ENCODE data around the gene KCNK7.

Gene KCNK7

DNA sequence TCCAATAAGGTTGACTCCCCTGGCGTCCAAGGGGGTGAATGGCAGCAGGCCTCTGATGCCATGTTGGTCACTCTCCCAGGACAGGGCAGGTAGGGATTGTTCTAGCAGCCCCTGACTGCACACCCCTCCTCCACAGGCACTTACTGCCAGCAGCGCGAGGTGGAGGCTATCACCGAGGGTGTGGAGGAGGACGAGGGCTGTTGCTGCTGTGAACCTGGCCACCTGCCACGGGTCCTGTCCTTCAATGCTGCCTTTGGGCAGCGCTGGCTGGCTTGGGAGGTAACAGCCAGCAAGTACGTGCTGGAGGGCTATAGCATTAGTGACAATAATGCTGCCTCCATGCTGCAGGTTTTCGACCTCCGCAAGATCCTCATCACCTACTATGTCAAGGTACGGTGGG is 34.6 kb upstream of the KCNK7 start:
- DNase-seq (ENCODE audit: low read depth, low spot score) = no peak
- no peak overlapping the region for H3K4me3 ChIP-seq (ENCODE audit: low read length)

DNA sequence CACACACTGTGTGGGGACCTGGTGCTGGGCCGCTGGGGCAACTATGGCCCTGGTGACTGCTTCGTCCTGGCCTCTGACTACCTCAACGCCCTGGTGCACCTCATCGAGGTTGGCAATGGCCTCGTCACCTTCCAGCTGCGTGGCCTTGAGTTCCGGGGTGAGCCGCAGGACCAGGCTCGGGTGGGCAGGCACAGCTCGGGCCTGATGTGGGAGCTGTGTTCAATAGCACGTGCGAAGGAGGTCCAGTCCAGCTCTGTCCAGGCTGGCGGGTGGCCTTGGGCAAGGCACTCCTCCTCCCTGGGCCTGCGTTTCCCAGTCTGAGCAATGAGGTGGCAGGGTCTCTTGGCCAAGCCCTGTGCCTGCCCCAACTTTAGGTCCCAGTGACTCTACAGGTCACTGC is 34.0 kb upstream of the KCNK7 start:
- no peak for DNase-seq (ENCODE audit: low read depth, low spot score)
- H3K4me3 ChIP-seq (ENCODE audit: low read length) = no peak overlapping the region

DNA sequence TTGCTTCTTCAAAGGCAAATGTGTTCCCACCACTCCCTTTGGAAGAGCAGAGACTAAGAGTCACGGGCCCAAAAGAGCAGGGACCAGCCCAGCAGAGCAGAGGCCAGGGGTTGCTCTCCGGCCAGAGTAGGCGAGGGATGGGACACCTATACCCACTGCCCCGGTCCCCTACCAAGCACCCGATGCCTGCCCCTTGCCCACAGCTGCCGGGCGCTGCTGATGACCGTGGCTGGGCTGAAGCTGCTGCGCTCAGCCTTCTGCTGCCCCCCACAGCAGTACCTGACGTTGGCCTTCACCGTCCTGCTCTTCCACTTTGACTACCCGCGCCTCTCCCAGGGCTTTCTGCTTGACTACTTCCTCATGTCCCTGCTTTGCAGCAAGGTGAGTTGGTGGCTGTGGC is 31.6 kb upstream of the KCNK7 start:
- DNase-seq (ENCODE audit: low read depth, low spot score) = no peak
- H3K4me3 ChIP-seq (ENCODE audit: low read length) = no peak overlapping the region

DNA sequence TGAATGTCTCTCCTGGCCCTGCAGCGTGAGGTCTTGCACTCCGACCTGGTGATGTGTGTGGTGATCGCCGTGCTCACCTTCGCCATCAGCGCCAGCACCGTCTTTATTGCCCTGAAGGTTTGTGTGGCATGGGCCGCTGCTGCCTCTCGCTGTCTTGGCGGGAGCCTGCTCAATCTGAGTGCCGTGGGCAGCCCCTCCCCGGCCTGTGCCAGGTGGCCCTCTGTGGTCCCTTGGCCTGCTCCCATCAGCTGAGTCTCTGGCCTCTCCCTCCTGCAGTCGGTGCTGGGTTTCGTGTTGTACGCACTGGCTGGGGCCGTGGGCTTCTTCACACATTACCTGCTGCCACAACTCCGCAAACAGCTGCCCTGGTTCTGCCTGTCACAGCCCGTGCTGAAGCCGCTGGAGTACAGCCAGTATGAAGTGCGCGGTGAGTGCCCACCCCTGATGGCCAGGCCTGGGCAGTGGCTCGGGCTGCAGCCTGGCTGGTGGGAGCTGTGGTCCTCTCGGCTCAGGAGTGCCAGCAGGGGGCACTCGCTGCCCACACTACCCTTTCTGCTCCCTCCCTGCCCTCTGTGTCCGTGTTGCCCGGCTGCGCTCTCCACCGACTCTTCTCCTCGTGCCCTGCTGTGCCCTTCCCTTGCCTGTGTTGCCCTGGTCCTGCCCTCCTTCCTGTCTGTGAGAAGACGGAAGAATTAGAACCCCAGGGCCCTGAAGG is 30.2 kb upstream of the KCNK7 start:
- DNase-seq (ENCODE audit: low read depth, low spot score) = no peak
- no peak overlapping the region for H3K4me3 ChIP-seq (ENCODE audit: low read length)

DNA sequence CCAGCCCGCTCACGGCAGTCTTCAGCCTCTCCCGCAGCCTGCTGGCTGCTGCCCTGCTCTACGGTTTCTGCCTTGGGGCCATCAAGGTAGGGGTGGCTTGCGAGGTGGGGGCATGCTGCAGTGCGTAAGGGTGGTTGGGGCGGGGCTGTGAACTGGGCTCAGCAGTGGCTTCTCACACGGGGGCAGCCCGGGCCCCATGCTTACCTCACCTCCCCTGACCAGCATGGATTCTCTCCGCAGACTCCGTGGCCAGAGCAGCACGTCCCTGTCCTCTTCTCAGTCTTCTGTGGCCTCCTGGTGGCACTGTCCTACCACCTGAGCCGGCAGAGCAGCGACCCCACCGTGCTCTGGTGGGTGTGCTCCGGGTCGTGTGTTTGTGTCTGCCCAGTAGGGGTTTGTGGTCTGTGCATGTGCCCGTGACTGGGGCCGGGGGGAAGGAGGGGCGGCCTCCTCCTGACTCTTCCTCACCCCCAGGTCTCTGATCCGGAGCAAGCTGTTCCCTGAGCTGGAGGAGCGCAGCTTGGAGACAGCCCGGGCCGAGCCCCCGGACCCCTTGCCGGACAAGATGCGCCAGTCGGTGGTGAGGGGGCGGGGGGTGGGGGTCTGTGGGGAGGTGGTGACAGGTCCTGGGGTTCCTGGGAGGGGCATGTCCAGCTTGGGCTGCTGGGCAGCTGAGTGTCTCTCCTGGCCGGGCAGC is 29.5 kb upstream of the KCNK7 start:
- H3K4me3 ChIP-seq (ENCODE audit: low read length) = no peak overlapping the region
- DNase-seq (ENCODE audit: low read depth, low spot score) = no peak

DNA sequence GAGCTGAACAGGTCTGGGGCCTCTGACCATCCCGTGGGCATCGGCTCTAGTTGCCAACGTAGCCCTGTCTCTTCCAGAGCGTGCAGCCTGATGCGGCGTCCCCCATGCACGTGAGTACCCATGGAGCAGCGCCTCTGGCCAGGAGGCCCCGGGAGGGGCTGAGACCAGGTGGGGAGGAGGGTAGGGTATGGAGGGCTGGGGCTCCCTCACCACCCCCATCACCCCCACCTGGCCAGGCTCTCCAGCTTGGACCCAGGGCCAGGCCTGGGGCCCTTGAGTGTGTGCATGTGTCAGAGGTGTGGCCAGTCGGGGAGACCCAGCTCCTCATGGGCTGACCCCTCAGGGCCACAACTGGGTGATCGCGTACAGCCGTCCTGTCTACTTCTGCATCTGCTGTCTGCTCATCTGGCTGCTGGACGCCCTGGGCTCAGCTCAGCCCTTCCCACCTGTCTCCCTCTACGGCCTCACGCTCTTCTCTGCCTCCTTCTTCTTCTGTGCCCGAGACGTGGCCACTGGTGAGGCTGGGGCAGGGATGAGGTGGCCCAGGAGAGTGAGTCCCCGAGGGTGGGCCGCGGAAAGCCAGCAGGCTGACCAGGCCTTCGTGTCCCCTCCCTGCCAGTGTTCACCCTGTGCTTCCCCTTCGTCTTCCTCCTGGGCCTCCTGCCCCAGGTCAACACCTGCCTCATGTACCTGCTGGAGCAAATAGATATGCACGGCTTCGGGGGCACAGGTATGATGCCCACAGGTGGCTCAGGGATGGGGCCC is 28.4 kb upstream of the KCNK7 start:
- no peak for DNase-seq (ENCODE audit: low read depth, low spot score)

DNA sequence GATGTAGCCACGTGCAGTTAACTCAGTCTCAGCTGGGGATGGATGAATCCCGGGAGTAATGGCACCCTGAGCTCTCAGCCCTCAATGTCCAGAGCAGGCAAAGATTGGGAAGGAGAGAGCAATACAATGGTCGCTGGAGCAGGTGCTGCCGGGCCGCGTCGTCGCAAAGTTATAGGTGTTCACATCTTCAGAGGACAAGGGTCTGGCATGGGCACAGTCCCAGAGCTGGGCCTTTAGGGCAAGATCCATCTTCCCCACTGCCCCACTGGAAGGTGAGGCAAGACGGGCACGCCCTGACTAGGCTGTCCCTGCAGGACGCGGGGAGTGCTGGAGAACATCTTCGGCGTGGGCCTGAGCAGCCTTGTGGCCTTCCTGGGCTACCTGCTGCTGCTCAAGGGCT is 27.6 kb upstream of the KCNK7 start:
- no peak for DNase-seq (ENCODE audit: low read depth, low spot score)

More for the DNA sequence above, 28.4 kb upstream of the KCNK7 start:
- no peak overlapping the region for H3K4me3 ChIP-seq (ENCODE audit: low read length)

DNA sequence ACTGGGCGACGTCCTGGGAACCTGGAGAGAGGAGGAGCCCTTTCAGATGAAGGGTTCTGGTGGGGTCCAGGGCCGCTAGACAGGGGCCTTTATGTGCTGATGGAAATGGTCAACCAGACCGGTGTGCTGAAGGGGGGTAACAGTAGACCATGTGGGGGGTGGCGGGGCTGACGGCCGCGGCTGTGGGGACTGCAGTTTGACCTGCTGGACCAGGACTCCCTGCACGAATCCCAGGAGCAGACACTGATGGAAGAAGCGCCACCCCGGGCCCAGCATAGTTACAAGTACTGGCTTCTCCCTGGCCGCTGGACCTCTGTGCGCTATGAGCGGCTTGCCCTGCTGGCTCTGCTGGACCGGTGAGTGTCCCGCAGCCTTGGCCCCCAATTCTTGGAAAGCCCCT is 26.4 kb upstream of the KCNK7 start:
- no peak overlapping the region for H3K4me3 ChIP-seq (ENCODE audit: low read length)
- DNase-seq (ENCODE audit: low read depth, low spot score) = no peak

More for the DNA sequence above, 27.6 kb upstream of the KCNK7 start:
- no peak overlapping the region for H3K4me3 ChIP-seq (ENCODE audit: low read length)

DNA sequence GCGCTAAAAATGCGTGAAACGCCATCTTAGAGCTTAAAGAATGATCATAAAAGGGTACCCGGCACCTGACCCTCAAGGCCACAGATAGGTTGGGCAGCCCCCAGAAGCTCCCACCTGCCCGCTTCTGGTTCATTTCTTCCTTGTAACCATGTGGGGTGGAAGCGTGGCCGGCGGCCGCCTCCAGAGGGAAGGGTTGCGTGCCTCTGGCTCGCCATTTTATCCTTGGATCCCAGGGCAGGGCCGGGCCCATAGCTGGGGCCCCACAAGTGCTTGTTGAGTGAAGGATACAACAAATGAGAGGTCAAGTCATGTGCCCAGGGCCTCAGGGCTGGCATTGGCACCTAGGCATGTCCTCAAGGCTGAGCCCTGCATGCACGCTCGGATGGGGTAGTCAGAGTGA is 25.9 kb upstream of the KCNK7 start:
- no peak overlapping the region for H3K4me3 ChIP-seq (ENCODE audit: low read length)
- no peak for DNase-seq (ENCODE audit: low read depth, low spot score)

DNA sequence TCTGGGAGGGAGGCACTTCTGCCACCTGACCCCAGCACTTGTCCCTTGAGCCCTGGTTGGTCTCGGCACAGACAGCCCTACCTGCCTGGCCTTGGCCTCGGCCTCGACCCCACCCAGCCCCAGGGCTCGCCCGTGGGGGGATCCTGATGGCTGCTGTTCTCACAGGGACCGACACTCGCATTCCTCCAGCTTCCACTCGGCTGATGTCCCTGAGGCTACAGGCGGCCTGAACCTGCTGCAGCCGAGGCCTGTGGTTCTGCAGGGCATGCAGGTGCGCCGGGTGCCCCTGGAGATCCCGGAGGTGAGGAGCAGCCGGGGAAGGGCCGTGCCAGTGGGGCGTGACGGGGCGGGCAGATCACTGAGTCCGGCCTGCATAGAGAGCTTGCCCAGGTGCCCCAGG is 25.1 kb upstream of the KCNK7 start:
- no peak for DNase-seq (ENCODE audit: low read depth, low spot score)
- no peak overlapping the region for H3K4me3 ChIP-seq (ENCODE audit: low read length)

DNA sequence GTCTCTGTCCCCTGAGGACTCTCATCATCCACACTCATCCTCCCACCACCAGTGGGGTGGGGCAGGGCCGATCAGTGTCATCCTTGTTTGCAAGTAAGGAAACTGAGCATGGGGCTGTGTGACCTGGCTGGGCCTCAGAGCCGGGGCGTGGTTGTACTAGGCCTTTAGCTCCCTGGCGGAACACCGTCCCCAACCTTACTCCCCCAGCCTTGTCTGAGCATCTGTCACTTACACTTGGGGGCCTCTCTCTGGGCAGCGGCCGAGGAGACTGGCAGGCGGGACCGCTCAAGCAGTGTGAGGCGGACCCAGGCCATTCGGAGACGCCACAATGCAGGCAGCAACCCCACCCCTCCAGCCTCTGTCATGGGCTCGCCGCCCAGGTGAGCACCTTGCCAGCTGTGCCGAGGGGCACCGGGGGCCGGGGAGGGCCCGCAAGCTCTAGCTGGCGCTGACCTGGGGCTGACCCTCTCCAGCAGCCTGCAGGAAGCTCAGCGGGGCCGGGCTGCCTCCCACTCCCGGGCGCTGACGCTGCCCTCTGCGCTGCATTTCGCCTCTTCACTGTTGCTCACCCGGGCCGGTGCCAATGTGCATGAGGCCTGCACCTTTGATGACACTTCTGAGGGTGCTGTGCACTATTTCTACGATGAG is 23.8 kb upstream of the KCNK7 start:
- no peak for DNase-seq (ENCODE audit: low read depth, low spot score)
- H3K4me3 ChIP-seq (ENCODE audit: low read length) = no peak overlapping the region

DNA sequence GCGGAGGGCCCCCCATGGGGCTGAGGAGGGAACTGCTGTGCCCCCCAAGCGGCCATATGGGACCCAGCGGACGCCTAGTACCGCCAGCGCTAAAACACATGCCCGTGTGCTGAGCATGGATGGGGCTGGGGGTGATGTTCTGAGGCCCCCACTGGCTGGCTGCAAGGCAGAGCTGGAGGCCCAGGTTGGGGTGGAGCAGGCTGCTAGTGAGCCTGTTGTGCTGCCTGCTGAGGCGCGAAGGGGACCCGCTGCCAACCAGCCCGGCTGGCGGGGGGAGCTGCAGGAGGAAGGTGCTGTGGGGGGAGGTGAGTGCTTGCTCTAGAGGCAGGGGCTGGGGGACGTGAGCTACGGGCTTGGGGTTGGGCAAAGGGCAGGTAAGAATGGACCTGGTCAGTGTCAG is 23.2 kb upstream of the KCNK7 start:
- no peak for DNase-seq (ENCODE audit: low read depth, low spot score)
- no peak overlapping the region for H3K4me3 ChIP-seq (ENCODE audit: low read length)

DNA sequence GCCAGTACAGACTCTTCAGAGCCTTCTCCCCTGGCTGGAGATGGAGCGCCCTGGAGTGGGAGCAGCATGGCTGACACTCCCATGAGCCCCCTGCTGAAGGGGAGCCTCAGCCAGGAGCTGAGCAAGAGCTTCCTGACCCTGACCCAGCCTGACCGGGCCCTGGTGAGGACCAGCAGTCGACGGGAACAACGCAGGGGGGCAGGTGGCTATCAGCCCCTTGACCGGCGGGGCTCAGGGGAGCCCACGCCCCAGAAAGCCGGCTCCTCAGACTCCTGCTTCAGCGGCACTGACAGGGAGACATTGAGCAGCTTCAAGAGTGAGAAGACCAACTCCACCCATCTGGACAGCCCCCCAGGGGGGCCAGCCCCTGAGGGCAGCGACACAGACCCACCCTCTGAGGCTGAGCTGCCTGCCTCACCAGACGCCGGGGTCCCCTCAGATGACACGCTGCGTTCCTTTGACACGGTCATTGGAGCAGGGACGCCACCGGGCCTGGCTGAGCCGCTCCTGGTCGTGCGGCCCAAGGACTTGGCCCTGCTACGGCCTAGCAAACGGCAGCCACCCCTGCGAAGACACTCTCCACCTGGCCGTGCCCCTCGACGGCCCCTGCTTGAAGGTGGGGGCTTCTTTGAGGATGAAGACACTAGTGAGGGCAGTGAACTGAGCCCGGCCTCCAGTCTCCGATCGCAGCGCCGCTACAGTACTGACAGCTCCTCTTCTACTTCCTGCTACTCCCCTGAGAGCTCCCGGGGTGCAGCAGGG is 22.6 kb upstream of the KCNK7 start:
- DNase-seq (ENCODE audit: low read depth, low spot score) = no peak
- H3K4me3 ChIP-seq (ENCODE audit: low read length) = no peak overlapping the region

DNA sequence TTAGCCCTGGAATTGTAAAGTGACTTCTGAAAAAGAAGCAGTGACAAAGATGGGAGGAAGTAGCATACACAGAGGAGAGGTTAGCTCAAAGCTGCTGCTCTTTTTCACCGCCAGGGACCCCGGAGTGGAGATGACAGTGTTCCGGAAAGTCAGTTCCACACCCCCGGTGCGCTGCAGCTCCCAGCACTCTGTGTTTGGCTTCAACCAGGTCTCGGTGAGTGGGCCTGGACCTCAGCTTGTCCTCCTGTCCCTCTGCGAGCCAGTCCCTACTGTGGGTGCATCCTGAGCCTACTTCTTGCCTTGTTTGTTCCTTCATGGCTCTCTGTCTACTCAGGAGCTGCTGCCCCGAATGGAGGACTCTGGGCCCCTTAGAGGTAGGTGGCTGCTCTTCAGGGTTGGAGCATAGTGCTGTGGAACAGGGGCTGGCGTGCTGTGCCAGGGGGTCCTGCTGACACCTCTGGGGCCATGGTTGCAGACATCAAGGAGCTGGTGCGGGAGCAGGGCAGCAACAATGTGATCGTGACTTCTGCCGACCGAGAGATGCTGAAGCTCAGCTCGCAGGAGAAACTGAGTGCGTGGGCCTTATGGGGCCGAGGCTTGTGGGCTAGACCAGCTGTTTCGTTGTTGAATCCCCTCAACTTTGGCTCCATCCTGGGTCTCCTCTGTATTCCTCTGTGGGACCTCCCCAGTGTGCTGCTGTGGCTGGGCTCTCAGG is 21.7 kb upstream of the KCNK7 start:
- DNase-seq (ENCODE audit: low read depth, low spot score) = no peak
- H3K4me3 ChIP-seq (ENCODE audit: low read length) = peak overlapping the region; percentile 97

DNA sequence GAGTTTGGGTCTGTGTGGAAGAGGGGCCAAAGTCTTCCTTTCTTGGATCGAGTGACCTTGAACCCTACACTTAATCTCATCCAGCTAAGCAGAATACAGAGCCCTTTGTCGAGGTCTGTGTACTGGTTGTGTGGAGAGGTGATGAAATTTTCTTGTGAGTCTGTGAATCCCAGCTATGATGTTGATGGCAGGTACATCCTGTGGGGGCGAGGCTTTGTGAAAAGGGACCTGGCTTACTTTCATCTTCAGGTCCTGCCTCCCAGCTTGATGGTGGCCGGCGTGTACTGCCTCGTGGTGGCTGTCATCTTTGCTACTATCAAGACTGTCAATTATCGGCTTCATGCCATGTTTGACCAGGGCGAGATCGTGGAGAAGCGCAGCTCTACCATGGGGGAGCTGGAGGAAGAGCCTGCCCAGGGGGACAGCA is 21.0 kb upstream of the KCNK7 start:
- peak overlapping the region; percentile 97 for H3K4me3 ChIP-seq (ENCODE audit: low read length)
- no peak for DNase-seq (ENCODE audit: low read depth, low spot score)

DNA sequence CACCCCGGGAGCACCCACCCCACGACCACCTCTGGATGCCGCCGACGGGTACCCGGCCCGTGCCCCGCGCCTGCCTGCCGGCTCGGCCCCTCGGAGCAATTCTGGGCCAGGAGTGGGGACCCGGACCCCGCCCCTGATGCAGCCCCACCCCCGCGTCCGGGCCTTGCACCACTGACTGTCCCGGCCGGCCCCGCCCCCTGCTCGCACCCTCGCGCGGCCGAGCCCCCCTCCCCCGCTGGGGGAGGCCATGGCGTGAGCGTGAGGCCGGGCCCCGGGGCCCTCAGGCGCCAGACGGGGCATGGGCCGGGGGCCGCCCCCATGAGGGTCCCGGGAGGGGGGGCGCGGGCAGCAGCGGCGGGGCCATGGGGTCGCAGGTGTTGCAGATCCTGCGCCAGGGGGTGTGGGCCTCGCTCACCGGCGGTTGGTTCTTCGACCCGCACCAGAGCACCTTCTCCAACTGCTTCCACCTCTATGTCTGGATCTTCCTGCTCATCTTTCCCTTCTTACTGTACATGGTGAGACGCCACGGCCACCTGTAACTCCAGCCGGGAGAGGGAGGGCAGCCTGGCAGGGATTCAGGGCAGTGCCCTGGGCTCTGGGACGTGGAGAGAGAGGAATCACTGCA is 20.5 kb upstream of the KCNK7 start:
- DNase-seq (ENCODE audit: low read depth, low spot score) = no peak

DNA sequence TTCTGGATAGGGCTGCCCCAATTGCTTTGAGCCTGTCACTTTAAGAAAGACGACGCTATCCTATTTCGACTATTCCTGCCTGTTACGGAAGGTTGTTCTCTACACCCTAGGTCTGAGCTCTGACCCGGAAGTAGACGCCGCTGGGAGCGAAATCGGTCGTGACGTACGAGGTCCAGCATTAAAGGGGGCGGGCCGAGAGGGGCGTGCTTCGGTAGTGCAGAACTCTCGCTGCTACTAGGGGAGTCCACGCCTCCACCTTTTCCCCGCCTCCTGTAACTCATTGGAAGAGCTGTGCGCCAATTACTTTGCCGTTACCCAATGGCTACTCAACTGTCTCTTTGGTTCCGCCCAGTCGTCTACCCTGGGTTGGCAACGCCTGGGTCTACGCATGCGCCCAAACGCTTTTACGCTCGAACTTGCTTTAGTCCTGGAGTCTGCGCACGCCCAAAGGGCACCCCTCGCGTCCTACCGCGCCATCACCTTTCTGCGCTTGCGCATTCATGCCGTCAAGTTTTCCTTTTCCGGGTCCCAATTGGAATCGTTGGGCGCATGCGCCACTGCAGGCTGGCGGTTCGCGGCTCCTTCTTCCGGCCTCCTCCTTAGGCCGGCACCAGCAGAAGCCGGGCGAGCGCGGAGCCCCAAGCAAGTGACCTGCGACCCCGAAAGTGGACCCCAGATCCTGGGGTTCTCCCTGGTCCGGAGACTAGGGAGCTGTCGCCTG is 19.8 kb upstream of the KCNK7 start, which contains the start of gene PCNX3:
PCNX3 (plus strand) TSS at position 548 of the 721 bp plus-strand sequence. CDS start 536 bp downstream, outside the sequence.
- peak; percentile 100 for DNase-seq (ENCODE audit: low read depth, low spot score)
- peak within 1 kb of the TSS; percentile 97 for H3K4me3 ChIP-seq (ENCODE audit: low read length)

More for the DNA sequence above, 20.5 kb upstream of the KCNK7 start:
- H3K4me3 ChIP-seq (ENCODE audit: low read length) = peak overlapping the region; percentile 97
